Right lobe of liver (tissue), 4 donors: ENCODE data around the gene RPL12.

Experiments used
- POLR2A ChIP-seq: fragments of 450-650 bp; IDR thresholded peaks from one replicate; pipeline ENCODE4 v1.6.1; 2017; ENCODE audit warnings: antibody characterized with exemption, mild to moderate bottlenecking
- TF ChIP-seq, protein P1 (sequence below), 4 donors: fragments of 200-600 bp in 3 of 4; fragments of 450-650 bp in 1 of 4; IDR thresholded peaks; one replicate each; pipeline versions ENCODE4 v1.5.1 to v1.8.0; 2016 to 2022; ENCODE audit warnings: antibody characterized with exemption in 4 of 4, mild to moderate bottlenecking in 2 of 4
- donor health status: DM: no; HTN: no; CAD: no.
- donor health status: DM: no; HTN: no; CAD: no.
- donor health status: DM: no; HTN: yes; CAD: no.

DNA sequence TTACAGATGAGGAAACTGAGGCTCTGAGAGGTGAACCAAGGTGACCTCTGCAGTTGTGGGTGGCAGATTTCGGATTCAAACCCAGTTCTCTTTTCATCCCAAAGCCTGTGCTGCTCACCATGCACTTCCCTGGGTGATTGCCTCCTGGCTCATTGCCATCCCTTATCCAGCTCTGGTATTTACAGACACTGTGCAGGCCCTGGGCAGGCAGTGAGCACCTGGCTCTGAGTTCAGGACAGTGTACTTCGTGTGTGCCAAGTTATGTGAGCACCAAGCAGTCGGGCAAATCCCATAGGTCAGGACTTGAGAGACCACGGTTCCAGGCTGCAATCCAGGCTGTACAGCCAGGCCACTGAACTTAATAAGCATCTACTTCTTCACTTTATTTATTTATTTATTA, 1.5 kb upstream of the RPL12 start:
- TF ChIP-seq, protein P1, sequence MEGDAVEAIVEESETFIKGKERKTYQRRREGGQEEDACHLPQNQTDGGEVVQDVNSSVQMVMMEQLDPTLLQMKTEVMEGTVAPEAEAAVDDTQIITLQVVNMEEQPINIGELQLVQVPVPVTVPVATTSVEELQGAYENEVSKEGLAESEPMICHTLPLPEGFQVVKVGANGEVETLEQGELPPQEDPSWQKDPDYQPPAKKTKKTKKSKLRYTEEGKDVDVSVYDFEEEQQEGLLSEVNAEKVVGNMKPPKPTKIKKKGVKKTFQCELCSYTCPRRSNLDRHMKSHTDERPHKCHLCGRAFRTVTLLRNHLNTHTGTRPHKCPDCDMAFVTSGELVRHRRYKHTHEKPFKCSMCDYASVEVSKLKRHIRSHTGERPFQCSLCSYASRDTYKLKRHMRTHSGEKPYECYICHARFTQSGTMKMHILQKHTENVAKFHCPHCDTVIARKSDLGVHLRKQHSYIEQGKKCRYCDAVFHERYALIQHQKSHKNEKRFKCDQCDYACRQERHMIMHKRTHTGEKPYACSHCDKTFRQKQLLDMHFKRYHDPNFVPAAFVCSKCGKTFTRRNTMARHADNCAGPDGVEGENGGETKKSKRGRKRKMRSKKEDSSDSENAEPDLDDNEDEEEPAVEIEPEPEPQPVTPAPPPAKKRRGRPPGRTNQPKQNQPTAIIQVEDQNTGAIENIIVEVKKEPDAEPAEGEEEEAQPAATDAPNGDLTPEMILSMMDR (IDR thresholded peaks at IDR 0.05) = no peak
- no peak for TF ChIP-seq POLR2A
